IMR-90 (cell line): Measurements from ENCODE around the gene NOC2L. TPM values are rescaled to one million over a fixed set of nuclear protein-coding genes. Genes with fewer than 3 reads are reported as not detected.

Experiments
- ATAC-seq: fragments of 200-7000 bp; cut with Tn5 transposase; 2 replicates; pipeline ENCODE4 v1.9.1; 2020; ENCODE audit warnings: low read depth, mild to moderate bottlenecking, moderate library complexity
- BruUV-seq: library from RNA; stranded (reverse); fragments of 400-500 nt; replicated peaks from 2 replicates; lab custom pipeline; 2021; lab: Mats Ljungman, UMichigan
- CTCF ChIA-PET: fragments of 300-600 bp; formaldehyde crosslinking; extraction: SDS; loops from one replicate; lab custom pipeline; 2021; ENCODE audit warnings: antibody characterized with exemption; lab: Yijun Ruan, JAX
- POLR2A ChIA-PET: fragments of 300-600 bp; sonication (Branson Sonifier 250); formaldehyde crosslinking; loops from one replicate; lab custom pipeline; 2022; ENCODE audit warnings: antibody characterized with exemption; ENCODE audit not compliant: unreplicated experiment; lab: Charles Lee
- DNase-seq: peaks from one replicate; pipeline ENCODE4 v3.0.0; 2013
- H2AFZ ChIP-seq: replicated peaks from 2 replicates; pipeline ENCODE3; 2013; ENCODE audit warnings: low read length, mild to moderate bottlenecking; ENCODE audit not compliant: poor library complexity
- H2AK5ac ChIP-seq: 2 replicates; pipeline ENCODE4 v1.6.1; 2013; ENCODE audit warnings: low read depth, low read length, inconsistent platforms
- H2AK9ac ChIP-seq: replicated peaks from 2 replicates; pipeline ENCODE3; 2013; ENCODE audit warnings: mild to moderate bottlenecking, low read depth, low read length, moderate library complexity; ENCODE audit not compliant: poor library complexity
- H2BK120ac ChIP-seq: 2 replicates; pipeline ENCODE4 v1.6.1; 2013; ENCODE audit warnings: low read depth, low read length, inconsistent platforms
- H2BK15ac ChIP-seq: 3 replicates; pipeline ENCODE4 v1.6.1; 2013; ENCODE audit warnings: low read depth, low read length, inconsistent platforms
- H2BK20ac ChIP-seq: 2 replicates; pipeline ENCODE4 v1.6.1; 2013; ENCODE audit warnings: low read depth, mild to moderate bottlenecking, inconsistent platforms, low read length, moderate library complexity
- H2BK5ac ChIP-seq: 2 replicates; pipeline ENCODE4 v1.6.1; 2013; ENCODE audit warnings: mild to moderate bottlenecking, low read depth, low read length, inconsistent platforms; ENCODE audit not compliant: poor library complexity, severe bottlenecking
- H3K14ac ChIP-seq: replicated peaks from 2 replicates; pipeline ENCODE4 v1.6.1; 2013; ENCODE audit warnings: low read depth, low read length, inconsistent platforms
- H3K18ac ChIP-seq: 2 replicates; pipeline ENCODE4 v1.6.1; 2013; ENCODE audit warnings: low read depth, low read length, control low read depth
- H3K23ac ChIP-seq: 2 replicates; pipeline ENCODE4 v1.6.1; 2013; ENCODE audit warnings: low read depth, low read length, inconsistent platforms
- H3K27ac ChIP-seq: 2 replicates; pipeline ENCODE4 v1.5.1; 2013; ENCODE audit warnings: mild to moderate bottlenecking, control low read depth, low read length; ENCODE audit not compliant: insufficient read depth
- H3K27me3 ChIP-seq: 2 replicates; pipeline ENCODE4 v1.6.1; 2013; ENCODE audit warnings: low read length; ENCODE audit not compliant: control insufficient read depth, insufficient read depth
- H3K36me3 ChIP-seq: 2 replicates; pipeline ENCODE4 v1.6.1; 2013; ENCODE audit warnings: low read length, mixed read lengths; ENCODE audit not compliant: control insufficient read depth, insufficient read depth
- H3K4ac ChIP-seq: 2 replicates; pipeline ENCODE4 v1.6.1; 2013; ENCODE audit warnings: low read depth, low read length, inconsistent platforms
- H3K4me1 ChIP-seq: 2 replicates; pipeline ENCODE4 v1.6.1; 2013; ENCODE audit warnings: low read length, mixed read lengths; ENCODE audit not compliant: control insufficient read depth, insufficient read depth
- H3K4me2 ChIP-seq: 2 replicates; pipeline ENCODE4 v1.6.1; 2013; ENCODE audit warnings: low read depth, mild to moderate bottlenecking, control low read depth, low read length, moderate library complexity
- H3K4me3 ChIP-seq: 2 replicates; pipeline ENCODE4 v1.5.1; 2013; ENCODE audit warnings: low read depth, mild to moderate bottlenecking, control low read depth, low read length, moderate library complexity; ENCODE audit not compliant: insufficient read depth
- H3K56ac ChIP-seq: 2 replicates; pipeline ENCODE4 v1.6.1; 2013; ENCODE audit warnings: low read length, inconsistent platforms; ENCODE audit not compliant: insufficient read depth; ENCODE audit errors: extremely low read depth
- H3K79me1 ChIP-seq, 2 experiments: 2 replicates each; pipeline ENCODE4 v1.6.1; 2013; ENCODE audit warnings: low read length in 2 of 2, inconsistent platforms in 1 of 2, low read depth in 1 of 2
- H3K9ac ChIP-seq: 2 replicates; pipeline ENCODE4 v1.6.1; 2013; ENCODE audit warnings: low read depth, low read length, control low read depth
- H3K9me1 ChIP-seq: 2 replicates; pipeline ENCODE4 v1.6.1; 2013; ENCODE audit warnings: low read length, inconsistent platforms; ENCODE audit not compliant: insufficient read depth
- H3K9me3 ChIP-seq: 2 replicates; pipeline ENCODE4 v1.6.1; 2013; ENCODE audit warnings: low read length; ENCODE audit not compliant: control insufficient read depth, insufficient read depth
- H4K20me1 ChIP-seq: 2 replicates; pipeline ENCODE4 v1.6.1; 2013; ENCODE audit warnings: low read length, inconsistent platforms; ENCODE audit not compliant: insufficient read depth
- H4K5ac ChIP-seq: 2 replicates; pipeline ENCODE4 v1.6.1; 2013; ENCODE audit warnings: mild to moderate bottlenecking, low read depth, low read length, control low read depth
- H4K8ac ChIP-seq, 2 experiments: 2 replicates each; pipeline ENCODE4 v1.6.1; 2013; ENCODE audit warnings: low read depth in 2 of 2, low read length in 2 of 2, control low read depth in 1 of 2, inconsistent platforms in 1 of 2
- H4K91ac ChIP-seq: 2 replicates; pipeline ENCODE4 v1.6.1; 2013; ENCODE audit warnings: low read depth, low read length, inconsistent platforms; ENCODE audit not compliant: insufficient read depth
- FOS ChIP-seq: fragments of 150-350 bp; IDR thresholded peaks from 2 replicates; pipeline ENCODE4 v1.6.1; 2016; ENCODE audit warnings: low read depth, low read length
- MXI1 ChIP-seq: IDR thresholded peaks from 2 replicates; pipeline ENCODE4 v1.6.1; 2012; ENCODE audit warnings: low read depth, mild to moderate bottlenecking, low read length, moderate library complexity, borderline replicate concordance
- NFE2L2 ChIP-seq: fragments of 150-350 bp; IDR thresholded peaks from 2 replicates; pipeline ENCODE4 v1.6.1; 2016; ENCODE audit warnings: low read depth, mild to moderate bottlenecking, low read length
- SMC3 ChIP-seq: fragments of 150-350 bp; IDR thresholded peaks from 2 replicates; pipeline ENCODE4 v1.6.1; 2016; ENCODE audit warnings: low read depth, mild to moderate bottlenecking, antibody characterized with exemption, low read length, moderate library complexity
- WGBS, 2 experiments: methylation state at CpG; one replicate each; pipeline versions ENCODE4 v1.1.5 to v1.1.7; 2013; ENCODE audit warnings: missing lambda C conversion rate in 2 of 2; ENCODE audit not compliant: insufficient read length in 1 of 2; ENCODE audit errors: extremely low coverage in 2 of 2; 5-methylcytosine and 5-hydroxymethylcytosine counted together
- dilution Hi-C: fragments of 300-500 bp; cut with HindIII; formaldehyde crosslinking; loops from one replicate; pipeline ENCODE4 v1.14.3; 2018; ENCODE audit warnings: low sequenced_read_pairs; ENCODE audit not compliant: unreplicated experiment
- in situ Hi-C: fragments of 300-500 bp; cut with MboI; formaldehyde crosslinking; loops from 3 replicates; pipeline ENCODE4 v1.14.3; 2019; ENCODE audit warnings: low sequenced_read_pairs, inconsistent platforms, mixed read lengths
- intact Hi-C: fragments of 100-400 bp; cut with micrococcal nuclease; formaldehyde crosslinking; loops from 2 replicates; pipeline ENCODE4 v1.10.0; 2022
- polyA plus RNA-seq, 3 experiments: library from polyadenylated mRNA; depleted of rRNA; stranded (reverse); fragments of >200 nt; gene quantifications; 2 replicates each; pipeline ENCODE4 v1.2.3, GENCODE V29; 2012; ENCODE audit warnings: low replicate concordance in 1 of 3
- total RNA-seq: library from RNA; depleted of rRNA; stranded (reverse); fragments of >200 nt; gene quantifications from 2 replicates; pipeline ENCODE4 v1.2.3, GENCODE V29; 2012
- TF ChIP-seq, protein P1 (sequence below): conservative IDR thresholded peaks from 2 replicates; pipeline ENCODE4 v1.5.1; 2012; ENCODE audit warnings: mild to moderate bottlenecking, low read depth, low read length, improper control_type of control experiment

Gene NOC2L
- total and polyA plus RNA-seq, 2 of the 4 experiments (the other 2 are of a cell fraction): 74.2 to 106 TPM

DNA sequence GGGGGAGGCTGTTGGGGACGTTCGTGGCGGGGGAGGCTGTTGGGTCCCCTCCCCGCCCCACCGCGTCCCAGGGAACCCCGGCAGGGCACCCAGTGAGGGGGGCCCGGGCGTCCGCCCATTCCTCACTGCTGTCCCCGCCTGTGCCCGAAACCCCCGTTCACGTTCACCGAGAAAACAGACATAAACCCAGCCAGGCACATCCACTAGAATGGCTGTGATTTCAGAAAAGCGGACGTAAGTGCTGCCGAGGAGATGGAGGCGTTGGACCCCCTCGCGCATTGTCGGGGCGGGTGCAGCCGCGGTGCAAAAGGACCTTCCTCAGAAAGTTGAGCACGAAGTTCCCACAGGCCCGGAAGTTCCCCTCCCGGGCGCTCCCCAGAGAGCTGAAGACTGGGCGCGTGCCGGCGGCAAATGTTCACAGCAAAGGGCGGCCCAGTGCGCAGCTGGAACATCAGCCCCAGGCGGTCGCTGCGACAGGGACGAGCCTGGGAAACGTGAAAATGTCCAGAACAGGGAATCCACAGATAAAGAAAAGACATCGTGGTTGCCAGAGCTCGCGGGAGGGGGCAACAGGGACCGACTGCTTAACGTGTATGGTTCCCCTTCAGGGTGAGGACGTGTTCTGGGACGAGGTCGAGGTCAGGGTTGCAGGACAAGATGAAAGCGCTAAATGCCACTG lies 53.8 kb downstream of the NOC2L start:
- H3K4me1 ChIP-seq: peaks cover 18% of the 10 kb centered on the region

More for the DNA sequence above, 53.8 kb downstream of the NOC2L start:
- Histone ChIP-seq H4K91ac (peak overlapping the region; percentile 84), H3K36me3 (no peaks in the 10 kb centered on the region), H3K56ac (peak overlapping the region; percentile 11; the same call in 1 of the 2 replicates), H2AK5ac (peak overlapping the region; percentile 86), H3K14ac (peak overlapping the region; percentile 45; the same call in 1 of the 2 replicates), H4K20me1 (no peaks in the 10 kb centered on the region), H2AK9ac (peak overlapping the region; percentile 85), H3K18ac (no peak overlapping the region), H4K5ac (no peak overlapping the region), H3K4me3 (peak overlapping the region; percentile 48), H3K9me1 (no peaks in the 10 kb centered on the region), H3K23ac (no peak overlapping the region), H2BK15ac (no peak overlapping the region), H3K27ac (no peak overlapping the region; the same call in 1 of the 2 replicates), H2BK20ac (peak overlapping the region; percentile 52), H2AFZ (peak overlapping the region; percentile 90), H3K9me3 (no peaks in the 10 kb centered on the region), H2BK5ac (no peak overlapping the region), H3K4me2 (peak overlapping the region; percentile 76), H3K27me3 (peaks cover 2% of the 10 kb centered on the region; the same call in 1 of the 2 replicates), H3K9ac (peak overlapping the region; percentile 32; the same call in 1 of the 2 replicates), H4K8ac (peak overlapping the region; percentile 74; a peak in 3 of 4 replicates), H3K4ac (peak overlapping the region; percentile 84), H2BK120ac (peak overlapping the region; percentile 40), H3K79me1 (peaks cover 0 to 7% of the 10 kb centered on the region in 2 experiments; a peak in 1 of 4 replicates)
- WGBS, 2 experiments: 36% methylated on average over 30 of the region's 49 CpGs; no CpG with 5 or more reads in 1 of the 2 experiments
- in situ Hi-C loops: no loop called here
- BruUV-seq: no TSS peak
- ChIA-PET POLR2A (interaction anchor here (0.6 to 1.1 kb wide), 2 partner anchors 35 to 154 kb away, joined by 3 to 4 read pairs; no protein-coding TSS in a partner anchor), CTCF (interaction anchor here (0.8 to 1.1 kb wide), 3 partner anchors 10 to 33 kb away, joined by 4 read pairs; no protein-coding TSS in a partner anchor)
- TF ChIP-seq FOS (no peak), NFE2L2 (no peak), MXI1 (no peak), SMC3 (no peak)
- TF ChIP-seq, protein P1, sequence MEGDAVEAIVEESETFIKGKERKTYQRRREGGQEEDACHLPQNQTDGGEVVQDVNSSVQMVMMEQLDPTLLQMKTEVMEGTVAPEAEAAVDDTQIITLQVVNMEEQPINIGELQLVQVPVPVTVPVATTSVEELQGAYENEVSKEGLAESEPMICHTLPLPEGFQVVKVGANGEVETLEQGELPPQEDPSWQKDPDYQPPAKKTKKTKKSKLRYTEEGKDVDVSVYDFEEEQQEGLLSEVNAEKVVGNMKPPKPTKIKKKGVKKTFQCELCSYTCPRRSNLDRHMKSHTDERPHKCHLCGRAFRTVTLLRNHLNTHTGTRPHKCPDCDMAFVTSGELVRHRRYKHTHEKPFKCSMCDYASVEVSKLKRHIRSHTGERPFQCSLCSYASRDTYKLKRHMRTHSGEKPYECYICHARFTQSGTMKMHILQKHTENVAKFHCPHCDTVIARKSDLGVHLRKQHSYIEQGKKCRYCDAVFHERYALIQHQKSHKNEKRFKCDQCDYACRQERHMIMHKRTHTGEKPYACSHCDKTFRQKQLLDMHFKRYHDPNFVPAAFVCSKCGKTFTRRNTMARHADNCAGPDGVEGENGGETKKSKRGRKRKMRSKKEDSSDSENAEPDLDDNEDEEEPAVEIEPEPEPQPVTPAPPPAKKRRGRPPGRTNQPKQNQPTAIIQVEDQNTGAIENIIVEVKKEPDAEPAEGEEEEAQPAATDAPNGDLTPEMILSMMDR: no peak
- dilution Hi-C loops: no loop called here
- ATAC-seq (no peak), DNase-seq (no peak)
- intact Hi-C loops: no loop called here
